Neural crest cell (in vitro differentiated cells): Measurements from ENCODE around the gene ZNF23. TPM values are rescaled to one million over a fixed set of nuclear protein-coding genes. Genes with fewer than 3 reads are reported as not detected.
"Not testable (repeated sequence)": the region's sequence is repeated elsewhere in the genome, so short reads cannot be mapped to it uniquely, and the experiment has no call there.

Experiments
- DNase-seq: peaks from one replicate; pipeline ENCODE4 v3.0.0; 2021; ENCODE audit warnings: low read depth, mixed read lengths, low spot score
- H3K27ac Mint-ChIP-seq: one replicate; pipeline ENCODE4 v1.8.0; 2021; ENCODE audit warnings: mild to moderate bottlenecking, mixed read lengths; ENCODE audit not compliant: unreplicated experiment
- H3K27me3 Mint-ChIP-seq: 2 replicates; pipeline ENCODE4 v1.8.0; 2021; ENCODE audit warnings: low read depth, mild to moderate bottlenecking, mixed read lengths
- H3K36me3 Mint-ChIP-seq: 2 replicates; pipeline ENCODE4 v1.8.0; 2021; ENCODE audit warnings: low read depth, mild to moderate bottlenecking, mixed read lengths
- H3K4me1 Mint-ChIP-seq: 2 replicates; pipeline ENCODE4 v1.8.0; 2021; ENCODE audit warnings: mixed read lengths
- H3K4me3 Mint-ChIP-seq: one replicate; pipeline ENCODE4 v1.8.0; 2021; ENCODE audit warnings: mild to moderate bottlenecking, mixed read lengths
- H3K9me3 Mint-ChIP-seq: 2 replicates; pipeline ENCODE4 v1.8.0; 2021; ENCODE audit warnings: mixed read lengths
- CTCF ChIP-seq: fragments of 200-600 bp; sonication (generic); conservative IDR thresholded peaks from 2 replicates; pipeline ENCODE4 v1.5.0; 2021; ENCODE audit warnings: antibody characterized with exemption, mild to moderate bottlenecking
- long read RNA-seq: library from polyadenylated mRNA; unstranded; transcript quantifications from one replicate; pipeline ENCODE4 v2.0.0, GENCODE V29; 2020
- total RNA-seq: library from RNA; stranded (reverse); gene quantifications from 2 replicates; pipeline ENCODE4 v1.2.1, GENCODE V29; 2021

ZNF23 gene
- 14.2 and 14.3 TPM in 2 replicates for total RNA-seq
- long read RNA-seq, full-length matches to known transcripts = 6 of 33 reads
- long read RNA-seq, partial matches to known transcripts = 2 of 33 reads
- long read RNA-seq, other reads (novel, unspliced or antisense) = 25 of 33 reads

DNA sequence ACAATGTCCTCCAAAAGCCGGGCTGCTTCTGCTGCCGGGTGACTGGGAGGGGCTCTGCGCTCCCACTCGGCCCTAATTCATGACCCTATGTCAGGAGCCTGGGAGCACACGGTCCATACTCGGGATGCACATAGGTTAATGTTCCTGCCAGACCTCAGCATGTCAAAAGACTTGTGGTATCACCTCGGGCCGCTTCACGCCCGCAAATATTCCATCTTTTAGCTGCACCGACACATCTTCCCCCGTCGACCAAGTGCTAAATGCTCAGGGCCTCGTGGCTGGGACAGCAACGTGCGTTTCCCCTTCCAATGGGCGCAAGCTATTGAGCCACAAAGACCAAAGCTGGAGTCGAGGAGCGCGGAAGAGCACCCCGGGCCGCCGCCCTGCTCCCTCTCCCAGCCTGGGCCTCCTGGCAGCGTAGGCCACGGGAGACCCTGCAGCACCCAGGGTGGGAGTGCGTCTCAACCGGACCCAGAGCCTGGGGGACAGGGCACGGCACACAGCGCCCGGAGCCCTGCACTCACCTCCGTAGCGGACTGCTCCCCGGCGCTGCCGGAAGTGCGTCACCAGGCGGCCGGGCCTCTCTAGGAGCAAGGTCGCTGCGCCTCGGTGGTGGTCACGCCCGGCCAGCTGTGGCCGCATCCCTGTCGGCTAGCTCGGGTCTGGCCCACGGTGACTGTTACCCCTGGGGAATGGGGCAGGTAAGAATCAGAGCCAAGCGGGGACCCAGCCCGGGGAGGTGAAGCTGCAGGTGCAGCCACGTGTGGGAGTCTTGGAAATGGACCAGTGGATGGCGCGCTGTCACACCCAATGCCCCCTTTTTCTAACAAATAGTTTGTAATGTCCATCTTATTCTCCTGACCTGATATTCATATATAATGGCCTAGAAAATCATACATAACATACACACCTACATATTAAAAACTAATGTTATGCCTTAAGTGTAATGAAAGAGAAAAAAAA is at the start of gene ZNF23:
Gene ZNF23, minus strand, starts transcription at position 562 of the 963 bp plus-strand sequence. CDS start 5,451 bp downstream, outside the sequence.
- no peak for TF ChIP-seq CTCF
- Mint-ChIP-seq H3K27ac (peak within 1 kb of the TSS; percentile 94), H3K27me3 (no peaks in the 10 kb centered on the region), H3K36me3 (no peaks in the 10 kb centered on the region), H3K9me3 (no peaks in the 10 kb centered on the region), H3K4me1 (peaks cover 29% of the 10 kb centered on the region), H3K4me3 (peak within 1 kb of the TSS; percentile 96)
- DNase-seq = peak; percentile 76

DNA sequence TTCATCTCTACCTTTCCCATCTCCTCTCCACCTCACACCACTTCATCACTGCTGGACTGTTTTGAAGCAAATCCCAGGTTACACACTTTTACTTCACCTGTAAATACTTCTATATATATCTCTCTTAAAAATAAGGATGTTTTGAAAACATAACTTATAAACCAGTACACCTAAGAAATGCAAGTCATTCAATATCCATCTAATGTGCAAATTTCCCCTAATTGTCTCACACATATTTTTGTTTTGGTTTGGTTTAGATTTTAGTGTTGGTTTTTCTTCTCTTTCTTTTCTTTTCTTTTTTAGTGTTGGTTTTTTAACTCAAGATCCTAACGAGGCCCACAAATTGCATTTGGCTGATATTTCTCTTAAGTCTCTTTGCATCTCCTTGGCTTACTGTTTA is 45.0 kb upstream of the ZNF23 start:
- no peak for TF ChIP-seq CTCF
- Mint-ChIP-seq H3K36me3 (no peaks in the 10 kb centered on the region), H3K4me1 (peaks cover 7% of the 10 kb centered on the region), H3K4me3 (no peak overlapping the region), H3K27ac (no peak overlapping the region), H3K27me3 (peaks cover 57% of the 10 kb centered on the region), H3K9me3 (no peaks in the 10 kb centered on the region)
- DNase-seq = no peak

DNA sequence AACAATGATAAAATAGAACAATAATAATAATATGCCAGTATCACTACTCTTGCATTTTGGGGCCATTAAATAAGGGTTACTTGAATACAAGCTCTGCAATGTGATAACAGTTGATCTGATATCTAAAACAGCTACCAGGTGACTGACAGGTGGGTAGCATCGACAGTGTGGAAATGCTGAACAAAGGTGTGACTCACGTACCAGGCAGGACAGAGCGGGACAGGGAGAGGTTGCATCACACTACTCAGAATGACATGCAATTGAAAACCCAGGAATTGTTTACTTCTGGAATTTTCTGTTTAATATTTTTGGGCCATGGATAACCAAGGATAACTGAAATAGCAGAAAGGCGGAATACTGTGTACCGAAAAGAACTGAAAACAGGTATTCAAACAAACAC is 42.9 kb upstream of the ZNF23 start:
- Mint-ChIP-seq H3K4me1 (peaks cover 7% of the 10 kb centered on the region), H3K27ac (no peak overlapping the region), H3K9me3 (no peaks in the 10 kb centered on the region), H3K36me3 (no peaks in the 10 kb centered on the region), H3K4me3 (no peak overlapping the region), H3K27me3 (peaks cover 62% of the 10 kb centered on the region)
- TF ChIP-seq CTCF = no peak
- no peak for DNase-seq

DNA sequence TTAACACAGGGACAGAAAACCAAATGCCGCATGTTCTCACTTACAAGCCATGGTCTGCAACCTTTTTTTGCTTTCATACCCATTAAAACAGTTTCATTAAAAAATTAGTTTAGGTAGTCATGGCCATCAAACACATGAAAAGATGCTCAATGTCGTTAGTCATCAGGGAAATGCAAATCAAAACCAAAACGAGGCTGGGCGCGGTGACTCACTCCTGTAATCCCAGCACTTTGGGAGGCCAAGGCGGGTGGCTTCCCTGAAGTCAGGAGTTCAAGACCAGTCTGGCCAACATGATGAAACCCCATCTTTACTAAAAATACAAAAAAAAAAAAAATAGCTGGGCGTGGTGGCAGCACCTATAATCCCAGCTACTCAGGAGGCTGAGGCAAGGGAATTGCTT is 42.0 kb upstream of the ZNF23 start:
- not testable (repeated sequence) for H3K4me1 Mint-ChIP-seq, H3K36me3 Mint-ChIP-seq, H3K27ac Mint-ChIP-seq, H3K4me3 Mint-ChIP-seq, DNase-seq, H3K9me3 Mint-ChIP-seq
- H3K27me3 Mint-ChIP-seq = peaks cover 53% of the 10 kb centered on the region

DNA sequence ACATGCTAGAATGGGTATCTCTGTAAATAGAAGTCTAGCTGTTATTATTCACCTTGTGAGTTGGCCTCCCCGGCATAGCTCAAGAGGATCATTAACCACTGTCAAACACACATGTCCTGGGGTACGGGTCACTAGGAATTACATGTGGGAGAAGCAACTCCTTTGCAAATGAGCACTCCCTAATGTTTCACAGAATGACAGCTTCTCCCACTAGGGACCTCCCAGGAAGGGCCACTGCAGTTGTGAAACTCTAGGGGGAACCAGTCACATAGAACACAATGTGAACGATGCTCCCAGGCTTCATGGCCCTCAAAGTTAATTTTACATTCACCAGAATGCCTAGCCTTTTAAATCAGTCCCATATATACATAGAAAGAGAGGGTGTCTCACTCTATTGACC is 39.5 kb upstream of the ZNF23 start:
- H3K27me3 Mint-ChIP-seq = peaks cover 44% of the 10 kb centered on the region
- H3K27ac Mint-ChIP-seq = no peak overlapping the region

More for the DNA sequence above, 39.5 kb upstream of the ZNF23 start:
- H3K4me1 Mint-ChIP-seq = peaks cover 7% of the 10 kb centered on the region
- no peak for TF ChIP-seq CTCF
- DNase-seq = no peak
- no peak overlapping the region for H3K4me3 Mint-ChIP-seq
- H3K9me3 Mint-ChIP-seq = no peaks in the 10 kb centered on the region
- no peaks in the 10 kb centered on the region for H3K36me3 Mint-ChIP-seq
